H9 (cell line): ENCODE results near the gene TMEM182. TPM values are rescaled to one million over a fixed set of nuclear protein-coding genes. Genes with fewer than 3 reads are reported as not detected.

Experiments
- DNase-seq: peaks from one replicate; pipeline ENCODE4 v3.0.0-alpha.2; 2017
- H2AFZ ChIP-seq: one replicate; pipeline ENCODE4 v1.6.1; 2013; ENCODE audit warnings: mild to moderate bottlenecking, low read length, control low read depth, moderate library complexity
- H2AK5ac ChIP-seq: 2 replicates; pipeline ENCODE4 v1.6.1; 2013; ENCODE audit warnings: low read length, control low read depth, mixed read lengths; ENCODE audit not compliant: insufficient read length
- H2BK120ac ChIP-seq: one replicate; pipeline ENCODE4 v1.6.1; 2013; ENCODE audit warnings: low read depth, mild to moderate bottlenecking, low read length, control low read depth, inconsistent platforms; ENCODE audit not compliant: poor library complexity, severe bottlenecking
- H2BK12ac ChIP-seq: 2 replicates; pipeline ENCODE4 v1.6.1; 2013; ENCODE audit warnings: low read length, control low read depth, mixed read lengths, low read depth; ENCODE audit not compliant: insufficient read length
- H2BK15ac ChIP-seq: 2 replicates; pipeline ENCODE4 v1.6.1; 2013; ENCODE audit warnings: low read depth, low read length, control low read depth
- H2BK20ac ChIP-seq: one replicate; pipeline ENCODE4 v1.6.1; 2013; ENCODE audit warnings: low read depth, mild to moderate bottlenecking, low read length, control low read depth, inconsistent platforms; ENCODE audit not compliant: poor library complexity, severe bottlenecking
- H2BK5ac ChIP-seq: 2 replicates; pipeline ENCODE4 v1.6.1; 2013; ENCODE audit warnings: low read length, control low read depth, mixed read lengths; ENCODE audit not compliant: insufficient read length
- H3K14ac ChIP-seq: 2 replicates; pipeline ENCODE4 v1.6.1; 2013; ENCODE audit warnings: low read length, control low read depth; ENCODE audit not compliant: insufficient read depth
- H3K18ac ChIP-seq: 2 replicates; pipeline ENCODE4 v1.6.1; 2013; ENCODE audit warnings: low read depth, mild to moderate bottlenecking, mixed read lengths, low read length, control low read depth; ENCODE audit not compliant: insufficient read length
- H3K23ac ChIP-seq: 2 replicates; pipeline ENCODE4 v1.6.1; 2013; ENCODE audit warnings: low read length, control low read depth, mixed read lengths, low read depth; ENCODE audit not compliant: insufficient read length
- H3K23me2 ChIP-seq: 2 replicates; pipeline ENCODE4 v1.6.1; 2013; ENCODE audit warnings: low read depth, mild to moderate bottlenecking, mixed read lengths, low read length, control low read depth; ENCODE audit not compliant: insufficient read length, poor library complexity, severe bottlenecking
- H3K27ac ChIP-seq: 2 replicates; pipeline ENCODE4 v1.5.1; 2013; ENCODE audit warnings: low read length, control low read depth, mixed read lengths, low read depth; ENCODE audit not compliant: insufficient read length
- H3K27me3 ChIP-seq: 2 replicates; pipeline ENCODE4 v1.6.1; 2013; ENCODE audit warnings: low read length, control low read depth, inconsistent platforms; ENCODE audit not compliant: insufficient read depth
- H3K4ac ChIP-seq: 2 replicates; pipeline ENCODE4 v1.6.1; 2013; ENCODE audit warnings: low read depth, mild to moderate bottlenecking, control low read depth, inconsistent platforms, low read length, moderate library complexity
- H3K4me1 ChIP-seq: 2 replicates; pipeline ENCODE4 v1.6.1; 2013; ENCODE audit warnings: low read length, control low read depth, inconsistent platforms; ENCODE audit not compliant: insufficient read depth
- H3K4me2 ChIP-seq: 2 replicates; pipeline ENCODE4 v1.6.1; 2013; ENCODE audit warnings: low read length, control low read depth, mixed read lengths; ENCODE audit not compliant: insufficient read length, insufficient read depth
- H3K56ac ChIP-seq: 2 replicates; pipeline ENCODE4 v1.6.1; 2013; ENCODE audit warnings: low read depth, mild to moderate bottlenecking, mixed read lengths, low read length, control low read depth; ENCODE audit not compliant: insufficient read length
- H3K79me1 ChIP-seq: 2 replicates; pipeline ENCODE4 v1.6.1; 2013; ENCODE audit warnings: low read depth, mild to moderate bottlenecking, moderate library complexity, low read length, control low read depth, inconsistent platforms; ENCODE audit not compliant: insufficient read depth, poor library complexity, severe bottlenecking
- H3K79me2 ChIP-seq: 2 replicates; pipeline ENCODE4 v1.6.1; 2013; ENCODE audit warnings: low read length, control low read depth, inconsistent platforms; ENCODE audit not compliant: insufficient read depth
- H3K9ac ChIP-seq: 2 replicates; pipeline ENCODE4 v1.6.1; 2013; ENCODE audit warnings: low read length, control low read depth, mixed read lengths; ENCODE audit not compliant: insufficient read length; ENCODE audit errors: extremely low read depth
- H3K9me3 ChIP-seq: one replicate; pipeline ENCODE4 v1.6.1; 2013; ENCODE audit warnings: low read depth, low read length, inconsistent platforms; ENCODE audit not compliant: control insufficient read depth
- H3T11ph ChIP-seq: one replicate; pipeline ENCODE4 v1.6.1; 2013; ENCODE audit warnings: mild to moderate bottlenecking, low read length, control low read depth, inconsistent platforms
- H4K20me1 ChIP-seq: one replicate; pipeline ENCODE4 v1.6.1; 2013; ENCODE audit not compliant: control insufficient read depth, insufficient read length, insufficient read depth
- H4K5ac ChIP-seq: 2 replicates; pipeline ENCODE4 v1.6.1; 2013; ENCODE audit warnings: low read depth, mild to moderate bottlenecking, mixed read lengths, low read length, control low read depth; ENCODE audit not compliant: insufficient read length
- H4K8ac ChIP-seq: replicated peaks from 2 replicates; pipeline ENCODE4 v1.6.1; 2013; ENCODE audit warnings: low read length, control low read depth, mixed read lengths, low read depth; ENCODE audit not compliant: insufficient read length
- H4K91ac ChIP-seq: 2 replicates; pipeline ENCODE4 v1.6.1; 2013; ENCODE audit warnings: low read depth, mild to moderate bottlenecking, moderate library complexity, mixed read lengths, low read length, control low read depth; ENCODE audit not compliant: insufficient read length
- H3K27ac Mint-ChIP-seq, 3 experiments: 2 replicates in 2 of 3; 3 replicates in 1 of 3; pipeline ENCODE4 v1.8.0; 2020 to 2021; ENCODE audit warnings: mixed read lengths in 3 of 3, mild to moderate bottlenecking in 1 of 3, moderate library complexity in 1 of 3
- H3K27me3 Mint-ChIP-seq: 2 replicates; pipeline ENCODE4 v1.8.0; 2021; ENCODE audit warnings: low read depth, mild to moderate bottlenecking, moderate library complexity, mixed read lengths
- H3K36me3 Mint-ChIP-seq, 3 experiments: 2 replicates in 2 of 3; 3 replicates in 1 of 3; pipeline ENCODE4 v1.8.0; 2020 to 2021; ENCODE audit warnings: low read depth in 3 of 3, mixed read lengths in 3 of 3; ENCODE audit not compliant: insufficient read depth in 1 of 3
- H3K4me1 Mint-ChIP-seq, 2 experiments: 2 replicates each; pipeline ENCODE4 v1.8.0; 2020; ENCODE audit warnings: mixed read lengths in 2 of 2
- H3K4me3 Mint-ChIP-seq, 2 experiments: 2 replicates in 1 of 2; 3 replicates in 1 of 2; pipeline ENCODE4 v1.8.0; 2020 to 2021; ENCODE audit warnings: mild to moderate bottlenecking in 2 of 2, mixed read lengths in 2 of 2, moderate library complexity in 1 of 2
- H3K9me3 Mint-ChIP-seq, 2 experiments: 2 replicates in 1 of 2; 3 replicates in 1 of 2; pipeline ENCODE4 v1.8.0; 2020; ENCODE audit warnings: mild to moderate bottlenecking in 2 of 2, mixed read lengths in 2 of 2, moderate library complexity in 1 of 2
- CTCF ChIP-seq: fragments of 200-600 bp; sonication (generic); conservative IDR thresholded peaks from 3 replicates; pipeline ENCODE4 v1.8.0; 2021; ENCODE audit warnings: antibody characterized with exemption, mild to moderate bottlenecking
- WGBS: extraction: QIAGEN DNeasy Blood & Tissue Kit; methylation state at CpG from one replicate; pipeline ENCODE4 v1.1.7; 2013; ENCODE audit warnings: missing lambda C conversion rate, low lambda C conversion rate, mixed read lengths; ENCODE audit not compliant: insufficient read length; ENCODE audit errors: extremely low coverage; 5-methylcytosine and 5-hydroxymethylcytosine counted together
- total RNA-seq: library from RNA; stranded (reverse); gene quantifications from 2 replicates; pipeline ENCODE4 v1.2.1, GENCODE V29; 2021

TMEM182 gene
- total RNA-seq, 1 experiment from 2014 or later, result 3.6 TPM

DNA sequence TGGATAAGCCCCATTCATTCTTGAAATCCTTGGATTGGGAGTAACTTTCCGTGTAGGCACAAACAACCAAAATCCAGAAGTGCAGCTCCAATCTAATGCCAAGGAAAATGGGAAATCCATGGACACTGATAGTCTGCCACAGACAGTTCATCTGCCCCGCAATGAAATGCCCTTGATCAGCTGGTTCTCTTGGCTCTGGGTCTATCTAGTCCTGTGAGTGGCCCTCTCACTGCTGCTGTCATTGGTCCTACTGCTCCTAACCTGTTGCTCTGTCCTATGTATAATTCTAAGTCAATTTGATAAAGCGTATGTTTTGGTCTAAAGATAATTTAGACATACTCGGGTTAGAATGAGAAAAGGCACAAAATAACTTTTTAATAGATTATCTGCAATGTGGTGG, 13.7 kb upstream of the TMEM182 start:
- H3K27me3 Mint-ChIP-seq, result no peaks in the 10 kb centered on the region
- no peaks in the 10 kb centered on the region for H3K23me2 ChIP-seq
- no peak for DNase-seq
- no peaks in the 10 kb centered on the region; a peak in 1 of 5 replicates for H3K9me3 Mint-ChIP-seq
- H2BK20ac ChIP-seq, result no peak overlapping the region
- no peaks in the 10 kb centered on the region for H3K9me3 ChIP-seq
- no peaks in the 10 kb centered on the region for H3K4me1 ChIP-seq
- H3K79me1 ChIP-seq, result no peaks in the 10 kb centered on the region
- H3K4ac ChIP-seq, result no peak overlapping the region
- H3T11ph ChIP-seq, result no peak overlapping the region
- no peak overlapping the region for H2BK5ac ChIP-seq
- no peaks in the 10 kb centered on the region for H4K20me1 ChIP-seq
- no peaks in the 10 kb centered on the region; the same call in 1 of the 2 replicates for H3K79me2 ChIP-seq
- H3K36me3 Mint-ChIP-seq, result no peaks in the 10 kb centered on the region
- no peak overlapping the region for H2AFZ ChIP-seq
- H2BK12ac ChIP-seq, result no peak overlapping the region
- no peak overlapping the region for H4K91ac ChIP-seq
- H2BK120ac ChIP-seq, result no peak overlapping the region
- no peak overlapping the region for H3K23ac ChIP-seq
- no peak overlapping the region for H2AK5ac ChIP-seq
- H3K27me3 ChIP-seq, result no peaks in the 10 kb centered on the region
- WGBS, result no CpG with 5 or more reads among the region's 4 CpGs
- no peak overlapping the region for H3K4me3 Mint-ChIP-seq
- no peaks in the 10 kb centered on the region for H3K4me1 Mint-ChIP-seq
- H3K56ac ChIP-seq, result no peak overlapping the region
- no peak overlapping the region for H3K4me2 ChIP-seq
- no peak overlapping the region for H4K5ac ChIP-seq
- no peak overlapping the region for H3K27ac ChIP-seq
- no peak overlapping the region for H3K9ac ChIP-seq
- H3K18ac ChIP-seq, result no peak overlapping the region
- no peak overlapping the region for H3K14ac ChIP-seq
- no peak overlapping the region for H2BK15ac ChIP-seq
- no peak for TF ChIP-seq CTCF
- H3K27ac Mint-ChIP-seq, result no peak overlapping the region
- no peak overlapping the region for H4K8ac ChIP-seq
